IPS DF 6.9 (cell line): ENCODE measurements around the gene PAIP2B.
"Not testable (repeated sequence)": the region's sequence is repeated elsewhere in the genome, so short reads cannot be mapped to it uniquely, and the experiment has no call there.

ENCODE experiments used
- DNase-seq: peaks from one replicate; pipeline ENCODE4 v3.0.0-alpha.2; 2013; ENCODE audit warnings: low read depth, low spot score
- H3K27ac ChIP-seq: one replicate; pipeline ENCODE4 v1.5.1; 2013; ENCODE audit warnings: low read length, control low read depth
- H3K27me3 ChIP-seq: 2 replicates; pipeline ENCODE4 v1.6.1; 2013; ENCODE audit warnings: mild to moderate bottlenecking, low read length; ENCODE audit not compliant: control insufficient read depth, insufficient read depth
- H3K36me3 ChIP-seq: 2 replicates; pipeline ENCODE4 v1.6.1; 2013; ENCODE audit warnings: low read length; ENCODE audit not compliant: control insufficient read depth, insufficient read depth
- H3K4me1 ChIP-seq: 2 replicates; pipeline ENCODE4 v1.6.1; 2013; ENCODE audit warnings: low read length; ENCODE audit not compliant: control insufficient read depth, insufficient read depth
- H3K4me3 ChIP-seq: 2 replicates; pipeline ENCODE4 v1.5.1; 2013; ENCODE audit warnings: mild to moderate bottlenecking, low read length
- H3K9me3 ChIP-seq: 2 replicates; pipeline ENCODE4 v1.6.1; 2013; ENCODE audit warnings: low read length, inconsistent platforms; ENCODE audit not compliant: control insufficient read depth, insufficient read depth
- WGBS: extraction: QIAGEN DNeasy Blood & Tissue Kit; methylation state at CpG from one replicate; pipeline ENCODE4 v1.1.7; 2013; ENCODE audit warnings: mixed read lengths, missing lambda C conversion rate; ENCODE audit not compliant: insufficient read length, insufficient coverage; 5-methylcytosine and 5-hydroxymethylcytosine counted together

Gene PAIP2B

GRCh38 chr2:71244302-71244660 lies 17.4 kb upstream of the PAIP2B start:
- no peaks in the 10 kb centered on the region for H3K4me1 ChIP-seq

GRCh38 chr2:71243634-71244301 lies 16.9 kb upstream of the PAIP2B start:
- no CpG with 5 or more reads among the region's 1 CpG for WGBS
- no peak for DNase-seq
- no peaks in the 10 kb centered on the region for H3K27me3 ChIP-seq

More at GRCh38 chr2:71244302-71244660, 17.4 kb upstream of the PAIP2B start:
- no peaks in the 10 kb centered on the region for H3K36me3 ChIP-seq
- no peaks in the 10 kb centered on the region for H3K9me3 ChIP-seq
- no peak for DNase-seq
- no peak overlapping the region for H3K4me3 ChIP-seq
- no CpG with 5 or more reads among the region's 1 CpG for WGBS
- H3K27me3 ChIP-seq = no peaks in the 10 kb centered on the region
- H3K27ac ChIP-seq = no peak overlapping the region

GRCh38 chr2:71240794-71241193 lies 13.9 kb upstream of the PAIP2B start:
- no peak for DNase-seq
- Histone ChIP-seq H3K27me3 (no peaks in the 10 kb centered on the region), H3K4me1 (0 out of 2 replicates have a peak, but pooled peaks cover 2% of the 10 kb centered on the region), H3K9me3 (no peaks in the 10 kb centered on the region), H3K27ac (no peak overlapping the region), H3K4me3 (no peak overlapping the region), H3K36me3 (no peaks in the 10 kb centered on the region)
- WGBS = no CpG with 5 or more reads among the region's 3 CpGs

More at GRCh38 chr2:71243634-71244301, 16.9 kb upstream of the PAIP2B start:
- H3K27ac ChIP-seq = no peak overlapping the region
- no peaks in the 10 kb centered on the region for H3K36me3 ChIP-seq
- no peaks in the 10 kb centered on the region for H3K9me3 ChIP-seq
- H3K4me3 ChIP-seq = no peak overlapping the region
- H3K4me1 ChIP-seq = no peaks in the 10 kb centered on the region

GRCh38 chr2:71238089-71238488 lies 11.2 kb upstream of the PAIP2B start:
- H3K27ac ChIP-seq = no peak overlapping the region
- H3K9me3 ChIP-seq = no peaks in the 10 kb centered on the region
- 0 out of 2 replicates have a peak, but pooled peaks cover 3% of the 10 kb centered on the region for H3K4me1 ChIP-seq
- no peaks in the 10 kb centered on the region for H3K27me3 ChIP-seq
- DNase-seq = no peak
- no peak overlapping the region for H3K4me3 ChIP-seq
- H3K36me3 ChIP-seq = no peaks in the 10 kb centered on the region

- Histone ChIP-seq H3K27me3 (no peaks in the 10 kb centered on the region), H3K4me1 (0 out of 2 replicates have a peak, but pooled peaks cover 3% of the 10 kb centered on the region), H3K4me3 (no peak overlapping the region), H3K9me3 (no peaks in the 10 kb centered on the region), H3K36me3 (no peaks in the 10 kb centered on the region), H3K27ac (no peak overlapping the region)
- WGBS = no CpG with 5 or more reads among the region's 7 CpGs
- DNase-seq = no peak
These were observed 9.2 kb upstream of the PAIP2B start for GRCh38 chr2:71235930-71236587.

GRCh38 chr2:71233072-71233471 lies 6.2 kb upstream of the PAIP2B start:
- H3K4me3 ChIP-seq, DNase-seq: not testable (repeated sequence)
- WGBS = no CpG with 5 or more reads among the region's 7 CpGs

GRCh38 chr2:71226096-71226964 lies 573 bp downstream of the PAIP2B start:
- H3K36me3 ChIP-seq = no peaks in the 10 kb centered on the region
- no peak for DNase-seq
- H3K27me3 ChIP-seq = no peaks in the 10 kb centered on the region
- H3K4me3 ChIP-seq = peak overlapping the region; percentile 73
- H3K4me1 ChIP-seq = no peaks in the 10 kb centered on the region
- WGBS = no CpG with 5 or more reads among the region's 52 CpGs
- H3K27ac ChIP-seq = no peak overlapping the region
- H3K9me3 ChIP-seq = no peaks in the 10 kb centered on the region

More at GRCh38 chr2:71233072-71233471, 6.2 kb upstream of the PAIP2B start:
- H3K27ac ChIP-seq, H3K36me3 ChIP-seq, H3K9me3 ChIP-seq, H3K27me3 ChIP-seq, H3K4me1 ChIP-seq: not testable (repeated sequence)

GRCh38 chr2:71224935-71225334 lies 2.0 kb downstream of the PAIP2B start:
- H3K27me3 ChIP-seq = no peaks in the 10 kb centered on the region
- no peak overlapping the region for H3K27ac ChIP-seq
- H3K4me1 ChIP-seq = no peaks in the 10 kb centered on the region
- no peak for DNase-seq
- no peaks in the 10 kb centered on the region for H3K36me3 ChIP-seq
- H3K9me3 ChIP-seq = no peaks in the 10 kb centered on the region
- H3K4me3 ChIP-seq = no peak overlapping the region

- no peak for DNase-seq
- WGBS = no CpG with 5 or more reads among the region's 1 CpG
- H3K4me1 ChIP-seq = no peaks in the 10 kb centered on the region
- H3K36me3 ChIP-seq = no peaks in the 10 kb centered on the region
- no peak overlapping the region for H3K27ac ChIP-seq
- H3K4me3 ChIP-seq = no peak overlapping the region
- no peaks in the 10 kb centered on the region for H3K9me3 ChIP-seq
- H3K27me3 ChIP-seq = no peaks in the 10 kb centered on the region
These were observed 2.4 kb downstream of the PAIP2B start for GRCh38 chr2:71224457-71224856.

GRCh38 chr2:71223767-71224333 lies 3.1 kb downstream of the PAIP2B start:
- H3K36me3 ChIP-seq = no peaks in the 10 kb centered on the region
- H3K27me3 ChIP-seq = no peaks in the 10 kb centered on the region
- H3K27ac ChIP-seq = no peak overlapping the region
- no peaks in the 10 kb centered on the region for H3K4me1 ChIP-seq
- no peak overlapping the region for H3K4me3 ChIP-seq
- WGBS = no CpG with 5 or more reads among the region's 3 CpGs
- DNase-seq = no peak
- H3K9me3 ChIP-seq = no peaks in the 10 kb centered on the region
